C4-2B (cell line): ENCODE data around the gene BRS3.
A peak's percentile ranks its signal among the peaks of the same experiment; 100 is the strongest.

Source experiments
- ZFX ChIP-seq: fragments of 450-650 bp; IDR thresholded peaks from 2 replicates; pipeline ENCODE4 v1.6.1; 2017
- TF ChIP-seq, protein P1 (sequence below): fragments of 450-650 bp; conservative IDR thresholded peaks from 2 replicates; pipeline ENCODE4 v1.5.1; 2017; ENCODE audit warnings: mild to moderate bottlenecking

DNA sequence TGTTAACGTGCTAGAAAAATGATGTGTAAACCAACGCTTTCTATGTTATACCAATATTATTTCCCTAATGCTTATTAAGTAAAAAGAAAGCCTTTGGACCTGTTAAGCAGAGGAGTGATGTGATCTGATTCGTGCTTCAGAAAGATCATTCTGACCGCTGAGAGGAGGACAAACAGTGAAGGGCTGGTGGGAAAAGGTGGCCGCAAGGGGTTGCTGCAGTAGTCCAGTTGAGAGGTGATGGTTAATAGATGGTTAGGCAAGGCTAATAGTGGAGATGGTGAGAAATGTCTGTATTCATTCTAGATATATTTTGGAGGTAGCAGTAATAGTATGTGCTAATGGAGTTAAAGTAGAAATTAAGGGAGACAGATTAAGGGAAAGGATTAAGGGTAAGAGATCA lies 31.3 kb downstream of the BRS3 start:
- TF ChIP-seq, protein P1, sequence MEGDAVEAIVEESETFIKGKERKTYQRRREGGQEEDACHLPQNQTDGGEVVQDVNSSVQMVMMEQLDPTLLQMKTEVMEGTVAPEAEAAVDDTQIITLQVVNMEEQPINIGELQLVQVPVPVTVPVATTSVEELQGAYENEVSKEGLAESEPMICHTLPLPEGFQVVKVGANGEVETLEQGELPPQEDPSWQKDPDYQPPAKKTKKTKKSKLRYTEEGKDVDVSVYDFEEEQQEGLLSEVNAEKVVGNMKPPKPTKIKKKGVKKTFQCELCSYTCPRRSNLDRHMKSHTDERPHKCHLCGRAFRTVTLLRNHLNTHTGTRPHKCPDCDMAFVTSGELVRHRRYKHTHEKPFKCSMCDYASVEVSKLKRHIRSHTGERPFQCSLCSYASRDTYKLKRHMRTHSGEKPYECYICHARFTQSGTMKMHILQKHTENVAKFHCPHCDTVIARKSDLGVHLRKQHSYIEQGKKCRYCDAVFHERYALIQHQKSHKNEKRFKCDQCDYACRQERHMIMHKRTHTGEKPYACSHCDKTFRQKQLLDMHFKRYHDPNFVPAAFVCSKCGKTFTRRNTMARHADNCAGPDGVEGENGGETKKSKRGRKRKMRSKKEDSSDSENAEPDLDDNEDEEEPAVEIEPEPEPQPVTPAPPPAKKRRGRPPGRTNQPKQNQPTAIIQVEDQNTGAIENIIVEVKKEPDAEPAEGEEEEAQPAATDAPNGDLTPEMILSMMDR, result 0 out of 2 replicates have a peak, but pooled peaks have one; percentile 4
- TF ChIP-seq ZFX, result no peak
